ENCODE data around the gene KRT72.

Gene KRT72

GRCh38 chr12:52539821-52540173 lies 61.5 kb downstream of the KRT72 start:
- Mint-ChIP-seq H3K4me1 (peaks cover 12% of the 10 kb centered on the region), H3K27me3 (no peaks in the 10 kb centered on the region), H3K9me3 (no peaks in the 10 kb centered on the region), H3K36me3 (ENCODE audit: insufficient read depth) (peaks cover 6% of the 10 kb centered on the region), H3K4me3 (no peak overlapping the region), H3K27ac (ENCODE audit: low read depth) (peak overlapping the region; percentile 38)
- ATAC-seq (replicated peaks; ENCODE audit: extremely low read depth, poor library complexity, severe bottlenecking): no peak
- DNase-seq (ENCODE audit: low spot score in 2 of 2): no peak

DNA sequence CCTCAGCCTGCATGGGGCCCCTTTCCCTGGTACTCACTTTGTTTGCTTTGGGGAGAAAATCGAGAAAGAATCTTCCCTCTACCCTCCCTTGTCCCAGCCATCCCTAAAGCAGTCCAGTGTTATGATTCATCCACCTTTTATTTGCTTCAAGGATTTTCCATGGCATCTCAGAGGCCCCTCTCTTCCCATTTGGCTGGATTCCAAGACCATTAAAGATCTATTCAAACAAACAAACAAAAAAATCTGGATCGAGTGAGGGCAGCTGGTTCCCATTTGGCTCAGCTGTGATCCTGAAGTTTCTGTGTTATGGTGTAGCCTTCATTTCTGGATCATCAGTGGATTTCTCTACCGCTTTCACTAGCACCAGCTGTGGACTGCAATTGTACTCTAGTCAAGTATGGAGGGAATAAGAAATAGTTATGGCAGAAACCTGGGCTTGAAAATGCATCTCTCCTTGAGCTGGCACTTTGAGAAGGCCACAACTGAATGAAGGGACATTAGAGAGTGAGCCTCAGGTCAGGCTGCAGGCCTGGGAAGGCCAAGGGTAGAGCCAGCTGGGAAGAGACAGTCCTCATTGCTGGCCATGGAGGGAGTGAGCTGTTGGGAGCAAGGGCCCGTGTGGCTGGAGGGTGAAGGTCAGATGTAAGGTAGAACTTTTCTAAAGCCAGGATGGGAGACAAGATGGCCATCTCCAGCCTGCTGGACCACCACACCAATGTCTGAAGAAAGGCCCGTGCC lies 62.0 kb downstream of the KRT72 start:
- peaks cover 6% of the 10 kb centered on the region for H3K36me3 Mint-ChIP-seq (ENCODE audit: insufficient read depth)
- no peaks in the 10 kb centered on the region for H3K9me3 Mint-ChIP-seq
- ATAC-seq (replicated peaks; ENCODE audit: extremely low read depth, poor library complexity, severe bottlenecking) (no peak), DNase-seq (ENCODE audit: low spot score in 2 of 2) (no peak)
- peaks cover 12% of the 10 kb centered on the region for H3K4me1 Mint-ChIP-seq
- H3K27ac Mint-ChIP-seq (ENCODE audit: low read depth): peak overlapping the region; percentile 38
- no peaks in the 10 kb centered on the region for H3K27me3 Mint-ChIP-seq
- H3K4me3 Mint-ChIP-seq: no peak overlapping the region

GRCh38 chr12:52537101-52537500 lies 64.2 kb downstream of the KRT72 start:
- Mint-ChIP-seq H3K4me3 (no peak overlapping the region), H3K36me3 (ENCODE audit: insufficient read depth) (peaks cover 6% of the 10 kb centered on the region), H3K27me3 (no peaks in the 10 kb centered on the region), H3K9me3 (no peaks in the 10 kb centered on the region), H3K27ac (ENCODE audit: low read depth) (no peak overlapping the region), H3K4me1 (peaks cover under 1% of the 10 kb centered on the region)
- ATAC-seq (replicated peaks; ENCODE audit: extremely low read depth, poor library complexity, severe bottlenecking): no peak
- DNase-seq (ENCODE audit: low spot score in 2 of 2): no peak

All from central memory CD8-positive, alpha-beta T cell (primary cell).